Astrocyte (in vitro differentiated cells and primary cell): Measurements from ENCODE around the gene SPPL2B.

Source experiments
- CTCF ChIP-seq: IDR thresholded peaks from 2 replicates; pipeline ENCODE4 v1.5.1; 2011; ENCODE audit warnings: low read depth, mild to moderate bottlenecking, inconsistent platforms, low read length, moderate library complexity; ENCODE audit not compliant: insufficient read depth
- EZH2 ChIP-seq: IDR thresholded peaks from 2 replicates; pipeline ENCODE4 v1.6.1; 2012; ENCODE audit warnings: mild to moderate bottlenecking, low read length, inconsistent platforms; ENCODE audit not compliant: insufficient read depth

GRCh38 chr19:2336528-2337328 is 8.2 kb downstream of the SPPL2B start:
- no peak for TF ChIP-seq CTCF
- no peak for TF ChIP-seq EZH2
